Keratinocyte (primary cell): ENCODE data around the gene TEX26. TPM values are rescaled to one million over a fixed set of nuclear protein-coding genes. Genes with fewer than 3 reads are reported as not detected.
A peak's percentile ranks its signal among the peaks of the same experiment; 100 is the strongest.

Experiments used
- DNase-seq: peaks from one replicate; pipeline ENCODE4 v3.0.0-alpha.2; 2011; ENCODE audit warnings: low read depth, missing footprints, low spot score
- FAIRE-seq: peaks from 2 replicates; lab custom pipeline; 2011; peaks lifted over from hg19 to GRCh38; lab: Jason Lieb, UNC
- H2AFZ ChIP-seq: 2 replicates; pipeline ENCODE4 v1.6.0; 2012; ENCODE audit warnings: low read length, control low read depth, inconsistent platforms; ENCODE audit not compliant: control insufficient read depth
- H3K27ac ChIP-seq: 2 replicates; pipeline ENCODE4 v1.5.1; 2011; ENCODE audit warnings: low read length; ENCODE audit not compliant: control insufficient read depth, insufficient read depth
- H3K27me3 ChIP-seq: 3 replicates; pipeline ENCODE4 v1.6.0; 2011; ENCODE audit warnings: low read length; ENCODE audit not compliant: control insufficient read depth, insufficient read depth; ENCODE audit errors: extremely low read depth
- H3K36me3 ChIP-seq, 2 experiments: 2 replicates in 1 of 2; 3 replicates in 1 of 2; pipeline ENCODE4 v1.5.1; 2011; ENCODE audit warnings: low read length in 2 of 2, mild to moderate bottlenecking in 1 of 2; ENCODE audit not compliant: control insufficient read depth in 2 of 2, insufficient read depth in 2 of 2; ENCODE audit errors: extremely low read depth in 1 of 2
- H3K4me1 ChIP-seq: 3 replicates; pipeline ENCODE4 v1.5.1; 2011; ENCODE audit warnings: low read length; ENCODE audit not compliant: control insufficient read depth, insufficient read depth; ENCODE audit errors: extremely low read depth
- H3K4me2 ChIP-seq: 3 replicates; pipeline ENCODE4 v1.6.0; 2011; ENCODE audit warnings: low read depth, low read length; ENCODE audit not compliant: control insufficient read depth, insufficient read depth; ENCODE audit errors: extremely low read depth
- H3K4me3 ChIP-seq, 3 experiments: fragments of 200-600 bp in 1 of 3; sonication (generic) in 1 of 3; 2 replicates in 2 of 3; 3 replicates in 1 of 3; pipeline ENCODE4 v1.5.1; 2011 to 2016; ENCODE audit warnings: low read length in 3 of 3, mild to moderate bottlenecking in 3 of 3, control low read depth in 2 of 3, inconsistent platforms in 1 of 3, low read depth in 1 of 3, mixed read lengths in 1 of 3, mixed run types in 1 of 3, moderate library complexity in 1 of 3; ENCODE audit not compliant: control insufficient read depth in 2 of 3, insufficient read depth in 2 of 3; ENCODE audit errors: extremely low read depth in 1 of 3
- H3K79me2 ChIP-seq: 2 replicates; pipeline ENCODE4 v1.6.0; 2012; ENCODE audit warnings: low read length; ENCODE audit not compliant: control insufficient read depth, insufficient read depth
- H3K9ac ChIP-seq: 3 replicates; pipeline ENCODE4 v1.6.0; 2011; ENCODE audit warnings: low read length; ENCODE audit not compliant: control insufficient read depth, insufficient read depth; ENCODE audit errors: extremely low read depth
- H3K9me1 ChIP-seq: 3 replicates; pipeline ENCODE4 v1.6.0; 2011; ENCODE audit warnings: low read length; ENCODE audit not compliant: control insufficient read depth, insufficient read depth; ENCODE audit errors: extremely low read depth
- H3K9me3 ChIP-seq: 2 replicates; pipeline ENCODE4 v1.5.1; 2012; ENCODE audit warnings: low read depth, low read length; ENCODE audit not compliant: control insufficient read depth
- H4K20me1 ChIP-seq: 3 replicates; pipeline ENCODE4 v1.6.0; 2011; ENCODE audit warnings: low read length; ENCODE audit not compliant: control insufficient read depth, insufficient read depth; ENCODE audit errors: extremely low read depth
- EZH2 ChIP-seq: IDR thresholded peaks from one replicate; pipeline ENCODE4 v1.6.1; 2012; ENCODE audit warnings: inconsistent platforms, mild to moderate bottlenecking, low read length, moderate library complexity
- dilution Hi-C: fragments of 300-500 bp; cut with MboI; formaldehyde crosslinking; loops from one replicate; pipeline ENCODE4 v1.7.0; 2020; ENCODE audit warnings: low sequenced_read_pairs; ENCODE audit not compliant: extremely low pct_ligation_motif_present
- polyA plus RNA-seq, 5 experiments: library from polyadenylated mRNA; depleted of rRNA in 3 of 5; stranded (reverse) in 3 of 5; stranded (forward) in 1 of 5; unstranded in 1 of 5; fragments of >200 nt; gene quantifications; 1 replicate in 1 of 5; 2 replicates in 3 of 5; 3 replicates in 1 of 5; pipeline versions ENCODE4 v1.2.1 to v1.2.3, GENCODE V29; 2011 to 2012; ENCODE audit warnings: missing spikeins in 2 of 5, low read depth in 1 of 5, low replicate concordance in 1 of 5
- TF ChIP-seq, protein P1 (sequence below), 3 experiments: IDR thresholded peaks in 1 of 3; conservative IDR thresholded peaks in 1 of 3; optimal IDR thresholded peaks in 1 of 3; 2 replicates in 2 of 3; 3 replicates in 1 of 3; pipeline versions ENCODE3 to v1.5.1; 2011; ENCODE audit warnings: low read length in 3 of 3, mild to moderate bottlenecking in 3 of 3, moderate library complexity in 2 of 3, control low read depth in 1 of 3, inconsistent platforms in 1 of 3; ENCODE audit not compliant: insufficient read depth in 2 of 3; ENCODE audit errors: extremely low read depth in 1 of 3

The TEX26 gene
- polyA plus RNA-seq, 1 donor (not counting 4 experiments of a cell fraction or from before 2014, with no cell fraction given): not detected

DNA sequence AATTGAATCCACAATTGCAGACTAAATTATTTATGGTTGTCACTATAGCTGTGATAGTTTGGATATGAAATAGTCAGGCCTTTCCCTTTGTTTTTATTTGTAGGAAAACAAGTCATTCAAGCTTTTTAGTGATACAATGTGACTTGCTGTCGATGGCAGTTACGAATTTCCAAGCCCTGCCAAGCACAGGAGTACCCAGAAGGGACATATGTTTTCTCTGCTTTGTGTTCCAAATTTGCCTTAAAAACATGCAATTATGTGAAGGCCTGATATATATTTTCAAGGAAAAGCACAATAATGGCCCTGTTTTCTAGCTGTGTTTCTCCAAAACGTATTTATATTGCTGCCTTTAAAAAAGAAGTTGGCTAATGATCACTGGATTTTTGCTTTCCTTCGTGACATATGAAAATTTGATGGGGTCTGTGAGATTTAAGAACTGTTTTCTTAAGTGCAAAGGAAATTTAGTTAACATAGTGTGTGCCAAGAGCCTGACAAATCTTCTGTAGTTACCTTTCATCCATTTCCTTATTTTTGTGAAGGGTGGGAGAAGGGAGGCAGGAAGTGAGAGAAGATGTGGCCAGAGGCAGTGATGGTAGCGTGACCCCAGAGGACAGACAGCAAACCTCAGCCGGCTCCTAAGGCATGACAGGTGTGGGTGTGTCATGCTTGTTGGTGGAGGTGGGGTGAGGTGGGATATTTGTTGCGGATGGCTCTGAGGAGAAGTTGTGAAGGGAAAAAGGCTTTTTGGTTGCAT, 79.6 kb downstream of the TEX26 start:
- Histone ChIP-seq H3K79me2 (no peaks in the 10 kb centered on the region), H3K27ac (no peak overlapping the region), H3K4me3 (no peak overlapping the region), H3K9me1 (no peaks in the 10 kb centered on the region), H3K9ac (no peak overlapping the region), H3K4me1 (peaks cover 8% of the 10 kb centered on the region), H2AFZ (no peak overlapping the region), H3K9me3 (no peaks in the 10 kb centered on the region), H3K27me3 (peaks cover 4% of the 10 kb centered on the region), H3K4me2 (no peak overlapping the region), H3K36me3 (no peaks in the 10 kb centered on the region), H4K20me1 (no peaks in the 10 kb centered on the region)
- DNase-seq: no peak
- no peak for FAIRE-seq
- dilution Hi-C loops: no loop called here
- TF ChIP-seq, protein P1, sequence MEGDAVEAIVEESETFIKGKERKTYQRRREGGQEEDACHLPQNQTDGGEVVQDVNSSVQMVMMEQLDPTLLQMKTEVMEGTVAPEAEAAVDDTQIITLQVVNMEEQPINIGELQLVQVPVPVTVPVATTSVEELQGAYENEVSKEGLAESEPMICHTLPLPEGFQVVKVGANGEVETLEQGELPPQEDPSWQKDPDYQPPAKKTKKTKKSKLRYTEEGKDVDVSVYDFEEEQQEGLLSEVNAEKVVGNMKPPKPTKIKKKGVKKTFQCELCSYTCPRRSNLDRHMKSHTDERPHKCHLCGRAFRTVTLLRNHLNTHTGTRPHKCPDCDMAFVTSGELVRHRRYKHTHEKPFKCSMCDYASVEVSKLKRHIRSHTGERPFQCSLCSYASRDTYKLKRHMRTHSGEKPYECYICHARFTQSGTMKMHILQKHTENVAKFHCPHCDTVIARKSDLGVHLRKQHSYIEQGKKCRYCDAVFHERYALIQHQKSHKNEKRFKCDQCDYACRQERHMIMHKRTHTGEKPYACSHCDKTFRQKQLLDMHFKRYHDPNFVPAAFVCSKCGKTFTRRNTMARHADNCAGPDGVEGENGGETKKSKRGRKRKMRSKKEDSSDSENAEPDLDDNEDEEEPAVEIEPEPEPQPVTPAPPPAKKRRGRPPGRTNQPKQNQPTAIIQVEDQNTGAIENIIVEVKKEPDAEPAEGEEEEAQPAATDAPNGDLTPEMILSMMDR (optimal IDR thresholded peaks at IDR 0.05 in 1 of 3, IDR thresholded peaks at IDR 0.05 in 1 of 3, conservative IDR thresholded peaks at IDR 0.05 in 1 of 3; ENCODE audit: extremely low read depth in 1 of 3, insufficient read depth in 2 of 3, low read length in 3 of 3): no peak
- TF ChIP-seq EZH2: no peak

DNA sequence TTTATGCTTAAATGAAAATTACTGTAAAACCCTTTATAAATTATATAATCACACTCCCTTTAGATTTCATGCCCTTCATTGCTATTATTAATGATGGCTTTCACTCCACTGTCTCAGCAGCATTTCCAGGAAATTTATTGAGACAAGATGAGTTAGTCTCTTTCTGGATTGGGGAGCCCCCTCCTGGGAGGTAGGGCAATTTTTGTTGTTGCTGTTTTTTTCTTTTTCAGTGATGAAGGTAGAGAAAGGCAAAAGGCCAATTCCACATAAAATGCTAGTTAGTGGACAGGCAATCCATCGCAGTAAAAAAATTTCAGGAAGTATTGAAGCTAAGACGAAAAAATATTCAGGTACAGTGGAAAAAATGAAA, 80.2 kb downstream of the TEX26 start:
- H3K4me1 ChIP-seq: peaks cover 8% of the 10 kb centered on the region
- peaks cover under 1% of the 10 kb centered on the region for H3K27me3 ChIP-seq
- H4K20me1 ChIP-seq: no peaks in the 10 kb centered on the region
- H3K4me3 ChIP-seq: no peak overlapping the region
- no peaks in the 10 kb centered on the region for H3K9me1 ChIP-seq
- no peak overlapping the region for H3K27ac ChIP-seq
- no peak overlapping the region for H2AFZ ChIP-seq
- dilution Hi-C loops: no loop called here
- FAIRE-seq (no peak), DNase-seq (no peak)
- H3K79me2 ChIP-seq: no peaks in the 10 kb centered on the region
- no peak overlapping the region for H3K4me2 ChIP-seq
- no peaks in the 10 kb centered on the region for H3K9me3 ChIP-seq
- TF ChIP-seq, protein P1 (optimal IDR thresholded peaks at IDR 0.05 in 1 of 3, IDR thresholded peaks at IDR 0.05 in 1 of 3, conservative IDR thresholded peaks at IDR 0.05 in 1 of 3; ENCODE audit: extremely low read depth in 1 of 3, insufficient read depth in 2 of 3, low read length in 3 of 3): peak; percentile 16 to 38 (median 21)
- TF ChIP-seq EZH2: no peak
- H3K36me3 ChIP-seq: no peaks in the 10 kb centered on the region
- no peak overlapping the region for H3K9ac ChIP-seq
